Endothelial cell of umbilical vein (primary cell): Measurements from ENCODE around the gene TMEM59. TPM values are rescaled to one million over a fixed set of nuclear protein-coding genes. Genes with fewer than 3 reads are reported as not detected.

ENCODE experiments used
- Bru-seq: library from RNA; stranded (reverse); fragments of 400-500 nt; gene quantifications from one replicate; lab custom pipeline; 2021; lab: Mats Ljungman, UMichigan
- BruChase-seq, 2 experiments: library from RNA; stranded (reverse); fragments of 400-500 nt; gene quantifications; one replicate each; lab custom pipeline; 2021; lab: Mats Ljungman, UMichigan
- BruUV-seq: library from RNA; stranded (reverse); fragments of 400-500 nt; replicated peaks from 2 replicates; lab custom pipeline; 2021; lab: Mats Ljungman, UMichigan
- CTCF ChIA-PET: fragments of 300-600, 350-600 bp; sonication (Branson Sonifier 250); formaldehyde crosslinking; loops from one replicate; lab custom pipeline; 2021; ENCODE audit warnings: antibody characterized with exemption, inconsistent platforms; lab: Charles Lee
- POLR2A ChIA-PET: fragments of 300-600, 350-600 bp; sonication (Branson Sonifier 250); formaldehyde crosslinking; loops from one replicate; lab custom pipeline; 2021; ENCODE audit warnings: antibody characterized with exemption, inconsistent platforms; lab: Charles Lee
- DNase-seq: peaks from one replicate; pipeline ENCODE4 v3.0.0-alpha.2; 2011; ENCODE audit warnings: low read depth, low spot score
- FAIRE-seq: peaks from 2 replicates; lab custom pipeline; 2011; peaks lifted over from hg19 to GRCh38; lab: Jason Lieb, UNC
- H2AFZ ChIP-seq: 2 replicates; pipeline ENCODE4 v1.6.0; 2012; ENCODE audit warnings: low read depth, low read length, control low read depth, inconsistent platforms
- H3K27ac ChIP-seq: 2 replicates; pipeline ENCODE4 v1.5.1; 2011; ENCODE audit warnings: low read depth, mild to moderate bottlenecking, control low read depth, low read length, moderate library complexity; ENCODE audit not compliant: insufficient read depth
- H3K27me3 ChIP-seq, 2 experiments: 2 replicates each; pipeline versions ENCODE4 v1.6.0 to v1.6.1; 2011; ENCODE audit warnings: low read length in 2 of 2, mixed read lengths in 1 of 2; ENCODE audit not compliant: control insufficient read depth in 2 of 2, insufficient read depth in 2 of 2
- H3K36me3 ChIP-seq, 2 experiments: 2 replicates in 1 of 2; 3 replicates in 1 of 2; pipeline ENCODE4 v1.5.1; 2011; ENCODE audit warnings: low read length in 2 of 2, mild to moderate bottlenecking in 1 of 2, moderate library complexity in 1 of 2; ENCODE audit not compliant: control insufficient read depth in 2 of 2, insufficient read depth in 2 of 2; ENCODE audit errors: extremely low read depth in 1 of 2
- H3K4me1 ChIP-seq: 3 replicates; pipeline ENCODE4 v1.5.1; 2011; ENCODE audit warnings: mild to moderate bottlenecking, low read length; ENCODE audit not compliant: control insufficient read depth, insufficient read depth; ENCODE audit errors: extremely low read depth
- H3K4me2 ChIP-seq: 2 replicates; pipeline ENCODE4 v1.6.1; 2011; ENCODE audit warnings: low read length, control low read depth, mixed read lengths; ENCODE audit not compliant: insufficient read depth
- H3K4me3 ChIP-seq, 3 experiments: fragments of 200-600 bp in 1 of 3; sonication (generic), shearing (Covaris generic) in 1 of 3; replicated peaks in 1 of 3; 2 replicates each; pipeline ENCODE4 v1.5.1; 2011 to 2016; ENCODE audit warnings: control low read depth in 3 of 3, low read length in 3 of 3, mild to moderate bottlenecking in 2 of 3, inconsistent platforms in 1 of 3, low read depth in 1 of 3, moderate library complexity in 1 of 3; ENCODE audit not compliant: insufficient read depth in 1 of 3
- H3K79me2 ChIP-seq: 2 replicates; pipeline ENCODE4 v1.6.0; 2012; ENCODE audit warnings: low read length, inconsistent platforms; ENCODE audit not compliant: control insufficient read depth, insufficient read depth
- H3K9ac ChIP-seq: replicated peaks from 2 replicates; pipeline ENCODE3; 2011; ENCODE audit warnings: low read length, control low read depth; ENCODE audit not compliant: insufficient read depth; ENCODE audit errors: extremely low read depth
- H3K9me1 ChIP-seq: replicated peaks from 3 replicates; pipeline ENCODE4 v1.6.0; 2011; ENCODE audit warnings: mild to moderate bottlenecking, low read length; ENCODE audit not compliant: control insufficient read depth, insufficient read depth; ENCODE audit errors: extremely low read depth
- H3K9me3 ChIP-seq: replicated peaks from 2 replicates; pipeline ENCODE4 v1.5.1; 2012; ENCODE audit warnings: low read length, inconsistent platforms; ENCODE audit not compliant: control insufficient read depth, insufficient read depth
- H4K20me1 ChIP-seq: replicated peaks from 2 replicates; pipeline ENCODE3; 2011; ENCODE audit warnings: mild to moderate bottlenecking, low read length; ENCODE audit not compliant: control insufficient read depth, insufficient read depth; ENCODE audit errors: extremely low read depth
- CTCF ChIP-seq, 2 donors: IDR thresholded peaks; 1 replicate in 1 of 2; 2 replicates in 1 of 2; pipeline ENCODE4 v1.5.1; 2011; ENCODE audit warnings: low read length in 2 of 2, mild to moderate bottlenecking in 2 of 2, moderate library complexity in 2 of 2, control low read depth in 1 of 2, inconsistent platforms in 1 of 2, low read depth in 1 of 2; ENCODE audit not compliant: insufficient read depth in 1 of 2; ENCODE audit errors: extremely low read depth in 1 of 2
- EZH2 ChIP-seq: IDR thresholded peaks from 2 replicates; pipeline ENCODE4 v1.6.1; 2012; ENCODE audit warnings: borderline replicate concordance, low read depth, mild to moderate bottlenecking, moderate library complexity, low read length, inconsistent platforms; ENCODE audit not compliant: severe bottlenecking
- FOS ChIP-seq: IDR thresholded peaks from 2 replicates; pipeline ENCODE4 v1.6.1; 2011; ENCODE audit warnings: mild to moderate bottlenecking, low read length, moderate library complexity, borderline replicate concordance; ENCODE audit not compliant: insufficient read depth
- GATA2 ChIP-seq: IDR thresholded peaks from 2 replicates; pipeline ENCODE4 v1.7.0; 2011; ENCODE audit warnings: low read depth, mild to moderate bottlenecking, moderate library complexity, mixed read lengths, low read length; ENCODE audit not compliant: insufficient read length, insufficient read depth
- JUN ChIP-seq: IDR thresholded peaks from 2 replicates; pipeline ENCODE4 v1.6.1; 2011; ENCODE audit warnings: borderline replicate concordance, low read depth; ENCODE audit not compliant: insufficient read length, insufficient read depth
- MAX ChIP-seq: IDR thresholded peaks from 2 replicates; pipeline ENCODE4 v1.6.1; 2011; ENCODE audit not compliant: insufficient read depth, insufficient read length
- MYC ChIP-seq: IDR thresholded peaks from one replicate; pipeline ENCODE4 v1.6.1; 2011; ENCODE audit warnings: mild to moderate bottlenecking, low read depth, low read length
- POLR2A ChIP-seq: IDR thresholded peaks from 2 replicates; pipeline ENCODE4 v1.6.1; 2012; ENCODE audit warnings: low read depth, mild to moderate bottlenecking, control low read depth, low read length
- POLR2AphosphoS5 ChIP-seq: IDR thresholded peaks from 2 replicates; pipeline ENCODE4 v1.6.1; 2012; ENCODE audit warnings: low read depth, mild to moderate bottlenecking, control low read depth, low read length, moderate library complexity; ENCODE audit not compliant: insufficient read depth
- dilution Hi-C: fragments of 300-500 bp; cut with MboI; formaldehyde crosslinking; loops from one replicate; pipeline ENCODE4 v1.15.0; 2019; ENCODE audit warnings: low sequenced_read_pairs; ENCODE audit not compliant: extremely low pct_ligation_motif_present
- intact Hi-C: fragments of 100-400 bp; cut with micrococcal nuclease; formaldehyde crosslinking; loops from one replicate; pipeline ENCODE4 v1.10.0; 2022
- long read RNA-seq: library from polyadenylated mRNA; stranded (forward); transcript quantifications from one replicate; pipeline ENCODE4 v2.0.0, GENCODE V29; 2021
- polyA minus RNA-seq, 3 experiments: library from RNA; depleted of rRNA, polyadenylated mRNA; stranded (reverse); fragments of >200 nt; gene quantifications; 1 replicate in 1 of 3; 2 replicates in 2 of 3; pipeline ENCODE4 v1.2.3, GENCODE V29; 2011
- polyA plus RNA-seq, 4 experiments: library from polyadenylated mRNA; depleted of rRNA in 3 of 4; stranded (reverse) in 3 of 4; unstranded in 1 of 4; fragments of >200 nt; gene quantifications; 2 replicates each; pipeline versions ENCODE4 v1.2.1 to v1.2.3, GENCODE V29; 2011 to 2012; ENCODE audit warnings: missing spikeins in 1 of 4
- total RNA-seq: library from RNA; stranded (reverse); gene quantifications from 2 replicates; pipeline ENCODE4 v1.2.3, GENCODE V29; 2021

Gene TMEM59
- total RNA-seq (196 and 198 TPM in 2 replicates), polyA plus RNA-seq (189 and 281 TPM in 2 replicates), polyA minus RNA-seq (217 and 250 TPM in 2 replicates), Bru-seq, nascent RNA (percentile 74 among the genes with signal in this experiment), BruChase-seq, experiment 1, labeled RNA remaining after a 6-hour chase (percentile 85 among the genes with signal in this experiment), BruChase-seq, experiment 2, labeled RNA remaining after a 2-hour chase (percentile 80 among the genes with signal in this experiment)
- 228 and 259 TPM in 2 replicates for polyA plus RNA-seq (2011; cell fraction: cytosol; rRNA removed)
- polyA plus RNA-seq (2011; cell fraction: nucleus; rRNA removed) = 80.0 and 87.5 TPM in 2 replicates
- 184 and 264 TPM in 2 replicates for polyA plus RNA-seq (2012)
- 103 TPM for polyA minus RNA-seq (2011; cell fraction: cytosol; rRNA and poly(A)+ RNA removed)
- polyA minus RNA-seq (2011; cell fraction: nucleus; rRNA and poly(A)+ RNA removed) = 46.8 and 56.0 TPM in 2 replicates
- long read RNA-seq, full-length matches to known transcripts = 491 of 686 reads
- long read RNA-seq, partial matches to known transcripts = 166 of 686 reads
- long read RNA-seq, other reads (novel, unspliced or antisense) = 29 of 686 reads

- intact Hi-C loops (loop anchor here (1.0 to 5.0 kb wide), 6 partner anchors 107 to 662 kb away; partner anchors contain the start of genes CYB5RL, LRRC42, MRPL37 and NDC1), dilution Hi-C loops (no loop called here)
- Histone ChIP-seq H3K4me1 (peaks cover 11% of the 10 kb centered on the region), H3K4me3 (peak within 1 kb of the TSS; percentile 81 to 96 (median 91)), H3K9me1 (no peaks in the 10 kb centered on the region), H3K27ac (peak within 1 kb of the TSS; percentile 64), H3K79me2 (peaks cover 22% of the 10 kb centered on the region), H4K20me1 (no peaks in the 10 kb centered on the region), H3K9ac (peak within 1 kb of the TSS; percentile 77), H3K4me2 (peak within 1 kb of the TSS; percentile 94), H3K9me3 (no peaks in the 10 kb centered on the region), H2AFZ (peak within 1 kb of the TSS; percentile 69), H3K27me3 (no peaks in the 10 kb centered on the region), H3K36me3 (no peaks in the 10 kb centered on the region)
- POLR2A ChIA-PET = no interaction called here
- CTCF ChIA-PET = interaction anchor here (0.9 to 2.2 kb wide), 5 partner anchors 9 to 436 kb away, joined by 3 to 8 read pairs (median 5); no protein-coding TSS in a partner anchor
- TF ChIP-seq POLR2AphosphoS5 (no peak), POLR2A (peak; percentile 42)
- FAIRE-seq (peak; percentile 93), DNase-seq (peak; percentile 99)
- BruUV-seq = TSS peak; percentile 36
Measured at GRCh38 chr1:54052934-54053744, at the start of gene TMEM59, which contains the start of gene TCEANC2. TSS of gene TMEM59 (minus strand) at chr1:54053204. CDS start at chr1:54053188, 16 bp downstream. TSS of gene TCEANC2 (plus strand) at chr1:54053608. CDS start at chr1:54054423, 815 bp downstream.

- ChIA-PET POLR2A (no interaction called here), CTCF (interaction anchor here (1.9 kb wide), 1 partner anchor 21 kb away, joined by 6 read pairs; no protein-coding TSS in a partner anchor)
- H3K4me2 ChIP-seq = no peak overlapping the region
- no TSS peak for BruUV-seq
- H2AFZ ChIP-seq = no peak overlapping the region
- FAIRE-seq = peak; percentile 21
- no peaks in the 10 kb centered on the region for H3K36me3 ChIP-seq
- no peak overlapping the region for H3K9ac ChIP-seq
- H3K27me3 ChIP-seq = no peaks in the 10 kb centered on the region
- no peaks in the 10 kb centered on the region for H3K9me1 ChIP-seq
- DNase-seq = no peak
- intact Hi-C loops = no loop called here
- H3K79me2 ChIP-seq = no peaks in the 10 kb centered on the region
- H3K4me3 ChIP-seq = no peak overlapping the region
- TF ChIP-seq MAX = no peak
- no peak for TF ChIP-seq POLR2AphosphoS5
- TF ChIP-seq CTCF (IDR thresholded peaks at IDR 0.05; ENCODE audit: extremely low read depth in 1 of 2, insufficient read depth in 1 of 2, low read depth in 1 of 2, low read length in 2 of 2) = no peak
- TF ChIP-seq POLR2A = no peak
- no peak for TF ChIP-seq FOS
- no peak for TF ChIP-seq GATA2
- no peak for TF ChIP-seq MYC
- no peak for TF ChIP-seq EZH2
- TF ChIP-seq JUN = no peak
- peaks cover 5% of the 10 kb centered on the region for H3K4me1 ChIP-seq
- no peak overlapping the region for H3K27ac ChIP-seq
- no peaks in the 10 kb centered on the region for H3K9me3 ChIP-seq
- H4K20me1 ChIP-seq = no peaks in the 10 kb centered on the region
- dilution Hi-C loops = no loop called here
Measured at GRCh38 chr1:54100500-54100899, 47.5 kb upstream of the TMEM59 start.
